ENCODE measurements around the gene SINHCAF.

The SINHCAF gene

GRCh38 chr12:31301311-31301710 is 24.6 kb downstream of the SINHCAF start:
- no peaks in the 10 kb centered on the region for H3K4me1 ChIP-seq (ENCODE audit: control insufficient read depth in 1 of 2, insufficient read depth in 2 of 2, low read length in 2 of 2)
- H3K27ac ChIP-seq (ENCODE audit: low read length): no peak overlapping the region
- H3K36me3 ChIP-seq (ENCODE audit: control insufficient read depth in 1 of 2, insufficient read depth in 2 of 2, low read length in 2 of 2): peaks cover 0 to 10% of the 10 kb centered on the region in 2 donors
- no peaks in the 10 kb centered on the region for H3K9me3 ChIP-seq (ENCODE audit: control insufficient read depth in 1 of 2, low read length in 2 of 2)
- H3K4me3 ChIP-seq (ENCODE audit: low read depth in 1 of 2, low read length in 2 of 2): no peak overlapping the region
- H3K27me3 ChIP-seq (ENCODE audit: low read depth, low read length): no peaks in the 10 kb centered on the region

- H3K27ac ChIP-seq (ENCODE audit: low read length): no peak overlapping the region
- H3K27me3 ChIP-seq (ENCODE audit: low read depth, low read length): no peaks in the 10 kb centered on the region
- H3K36me3 ChIP-seq (ENCODE audit: control insufficient read depth in 1 of 2, insufficient read depth in 2 of 2, low read length in 2 of 2): peaks cover 0 to 10% of the 10 kb centered on the region in 2 donors
- H3K4me1 ChIP-seq (ENCODE audit: control insufficient read depth in 1 of 2, insufficient read depth in 2 of 2, low read length in 2 of 2): no peaks in the 10 kb centered on the region
- no peaks in the 10 kb centered on the region for H3K9me3 ChIP-seq (ENCODE audit: control insufficient read depth in 1 of 2, low read length in 2 of 2)
- H3K4me3 ChIP-seq (ENCODE audit: low read depth in 1 of 2, low read length in 2 of 2): no peak overlapping the region
These were observed 25.2 kb downstream of the SINHCAF start for GRCh38 chr12:31300783-31301182.

- Histone ChIP-seq H3K4me1 (ENCODE audit: control insufficient read depth in 1 of 2, insufficient read depth in 2 of 2, low read length in 2 of 2) (no peaks in the 10 kb centered on the region), H3K4me3 (ENCODE audit: low read depth in 1 of 2, low read length in 2 of 2) (no peak overlapping the region), H3K27ac (ENCODE audit: low read length) (no peak overlapping the region), H3K36me3 (ENCODE audit: control insufficient read depth in 1 of 2, insufficient read depth in 2 of 2, low read length in 2 of 2) (peaks cover 0 to 10% of the 10 kb centered on the region in 2 donors), H3K9me3 (ENCODE audit: control insufficient read depth in 1 of 2, low read length in 2 of 2) (no peaks in the 10 kb centered on the region), H3K27me3 (ENCODE audit: low read depth, low read length) (no peaks in the 10 kb centered on the region)
These were observed 25.6 kb downstream of the SINHCAF start for GRCh38 chr12:31300341-31300740.

- H3K36me3 ChIP-seq (ENCODE audit: control insufficient read depth in 1 of 2, insufficient read depth in 2 of 2, low read length in 2 of 2): peaks cover 5 to 17% of the 10 kb centered on the region in 2 donors
These were observed 27.0 kb downstream of the SINHCAF start for GRCh38 chr12:31298922-31299321.

GRCh38 chr12:31298515-31298910 is 27.4 kb downstream of the SINHCAF start:
- Histone ChIP-seq H3K27ac (ENCODE audit: low read length) (no peak overlapping the region), H3K27me3 (ENCODE audit: low read depth, low read length) (no peaks in the 10 kb centered on the region), H3K9me3 (ENCODE audit: control insufficient read depth in 1 of 2, low read length in 2 of 2) (no peaks in the 10 kb centered on the region), H3K4me1 (ENCODE audit: control insufficient read depth in 1 of 2, insufficient read depth in 2 of 2, low read length in 2 of 2) (no peaks in the 10 kb centered on the region), H3K36me3 (ENCODE audit: control insufficient read depth in 1 of 2, insufficient read depth in 2 of 2, low read length in 2 of 2) (peaks cover 5 to 13% of the 10 kb centered on the region in 2 donors), H3K4me3 (ENCODE audit: low read depth in 1 of 2, low read length in 2 of 2) (no peak overlapping the region)

More at GRCh38 chr12:31298922-31299321, 27.0 kb downstream of the SINHCAF start:
- Histone ChIP-seq H3K27ac (ENCODE audit: low read length) (no peak overlapping the region), H3K4me3 (ENCODE audit: low read depth in 1 of 2, low read length in 2 of 2) (no peak overlapping the region), H3K9me3 (ENCODE audit: control insufficient read depth in 1 of 2, low read length in 2 of 2) (no peaks in the 10 kb centered on the region), H3K4me1 (ENCODE audit: control insufficient read depth in 1 of 2, insufficient read depth in 2 of 2, low read length in 2 of 2) (no peaks in the 10 kb centered on the region), H3K27me3 (ENCODE audit: low read depth, low read length) (no peaks in the 10 kb centered on the region)

- H3K4me3 ChIP-seq (ENCODE audit: low read depth in 1 of 2, low read length in 2 of 2): no peak overlapping the region
- H3K9me3 ChIP-seq (ENCODE audit: control insufficient read depth in 1 of 2, low read length in 2 of 2): no peaks in the 10 kb centered on the region
- H3K27me3 ChIP-seq (ENCODE audit: low read depth, low read length): no peaks in the 10 kb centered on the region
- H3K4me1 ChIP-seq (ENCODE audit: control insufficient read depth in 1 of 2, insufficient read depth in 2 of 2, low read length in 2 of 2): no peaks in the 10 kb centered on the region
- H3K36me3 ChIP-seq (ENCODE audit: control insufficient read depth in 1 of 2, insufficient read depth in 2 of 2, low read length in 2 of 2): peaks cover 9 to 11% of the 10 kb centered on the region in 2 donors
- H3K27ac ChIP-seq (ENCODE audit: low read length): no peak overlapping the region
These were observed 28.1 kb downstream of the SINHCAF start for GRCh38 chr12:31297572-31298514.

GRCh38 chr12:31289441-31289840 is 36.5 kb downstream of the SINHCAF start:
- Histone ChIP-seq H3K9me3 (ENCODE audit: control insufficient read depth in 1 of 2, low read length in 2 of 2) (no peaks in the 10 kb centered on the region), H3K27ac (ENCODE audit: low read length) (no peak overlapping the region), H3K4me1 (ENCODE audit: control insufficient read depth in 1 of 2, insufficient read depth in 2 of 2, low read length in 2 of 2) (no peaks in the 10 kb centered on the region), H3K27me3 (ENCODE audit: low read depth, low read length) (no peaks in the 10 kb centered on the region), H3K36me3 (ENCODE audit: control insufficient read depth in 1 of 2, insufficient read depth in 2 of 2, low read length in 2 of 2) (peaks cover 33 to 36% of the 10 kb centered on the region in 2 donors), H3K4me3 (ENCODE audit: low read depth in 1 of 2, low read length in 2 of 2) (no peak overlapping the region)

- no peaks in the 10 kb centered on the region for H3K4me1 ChIP-seq (ENCODE audit: control insufficient read depth in 1 of 2, insufficient read depth in 2 of 2, low read length in 2 of 2)
- H3K36me3 ChIP-seq (ENCODE audit: control insufficient read depth in 1 of 2, insufficient read depth in 2 of 2, low read length in 2 of 2): peaks cover 36 to 38% of the 10 kb centered on the region in 2 donors
- H3K27ac ChIP-seq (ENCODE audit: low read length): no peak overlapping the region
- no peaks in the 10 kb centered on the region for H3K9me3 ChIP-seq (ENCODE audit: control insufficient read depth in 1 of 2, low read length in 2 of 2)
- H3K27me3 ChIP-seq (ENCODE audit: low read depth, low read length): no peaks in the 10 kb centered on the region
- no peak overlapping the region for H3K4me3 ChIP-seq (ENCODE audit: low read depth in 1 of 2, low read length in 2 of 2)
These were observed 37.6 kb downstream of the SINHCAF start for GRCh38 chr12:31288381-31288780.

GRCh38 chr12:31280183-31280582 is 45.8 kb downstream of the SINHCAF start:
- no peak overlapping the region for H3K27ac ChIP-seq (ENCODE audit: low read length)

GRCh38 chr12:31279390-31279924 is 46.5 kb downstream of the SINHCAF start:
- H3K4me3 ChIP-seq (ENCODE audit: low read depth in 1 of 2, low read length in 2 of 2): no peak overlapping the region
- H3K36me3 ChIP-seq (ENCODE audit: control insufficient read depth in 1 of 2, insufficient read depth in 2 of 2, low read length in 2 of 2): peaks cover 6 to 9% of the 10 kb centered on the region in 2 donors
- H3K9me3 ChIP-seq (ENCODE audit: control insufficient read depth in 1 of 2, low read length in 2 of 2): no peaks in the 10 kb centered on the region
- H3K27me3 ChIP-seq (ENCODE audit: low read depth, low read length): no peaks in the 10 kb centered on the region
- no peak overlapping the region for H3K27ac ChIP-seq (ENCODE audit: low read length)
- no peaks in the 10 kb centered on the region for H3K4me1 ChIP-seq (ENCODE audit: control insufficient read depth in 1 of 2, insufficient read depth in 2 of 2, low read length in 2 of 2)

More at GRCh38 chr12:31280183-31280582, 45.8 kb downstream of the SINHCAF start:
- Histone ChIP-seq H3K27me3 (ENCODE audit: low read depth, low read length) (no peaks in the 10 kb centered on the region), H3K36me3 (ENCODE audit: control insufficient read depth in 1 of 2, insufficient read depth in 2 of 2, low read length in 2 of 2) (peaks cover 9 to 14% of the 10 kb centered on the region in 2 donors), H3K4me3 (ENCODE audit: low read depth in 1 of 2, low read length in 2 of 2) (no peak overlapping the region), H3K4me1 (ENCODE audit: control insufficient read depth in 1 of 2, insufficient read depth in 2 of 2, low read length in 2 of 2) (no peaks in the 10 kb centered on the region), H3K9me3 (ENCODE audit: control insufficient read depth in 1 of 2, low read length in 2 of 2) (no peaks in the 10 kb centered on the region)

- H3K9me3 ChIP-seq (ENCODE audit: control insufficient read depth in 1 of 2, low read length in 2 of 2): no peaks in the 10 kb centered on the region
- peaks cover 0 to 5% of the 10 kb centered on the region in 2 donors for H3K36me3 ChIP-seq (ENCODE audit: control insufficient read depth in 1 of 2, insufficient read depth in 2 of 2, low read length in 2 of 2)
- no peak overlapping the region for H3K27ac ChIP-seq (ENCODE audit: low read length)
- H3K4me1 ChIP-seq (ENCODE audit: control insufficient read depth in 1 of 2, insufficient read depth in 2 of 2, low read length in 2 of 2): no peaks in the 10 kb centered on the region
- no peaks in the 10 kb centered on the region for H3K27me3 ChIP-seq (ENCODE audit: low read depth, low read length)
- H3K4me3 ChIP-seq (ENCODE audit: low read depth in 1 of 2, low read length in 2 of 2): no peak overlapping the region
These were observed 47.1 kb downstream of the SINHCAF start for GRCh38 chr12:31278832-31279231.
